Measurements from ENCODE around the gene AKAP8. TPM values are rescaled to one million over a fixed set of nuclear protein-coding genes. Genes with fewer than 3 reads are reported as not detected.

Gene AKAP8
- total and polyA plus RNA-seq, 2 experiments from 2014 or later, result 13.4 to 14.6 TPM

DNA sequence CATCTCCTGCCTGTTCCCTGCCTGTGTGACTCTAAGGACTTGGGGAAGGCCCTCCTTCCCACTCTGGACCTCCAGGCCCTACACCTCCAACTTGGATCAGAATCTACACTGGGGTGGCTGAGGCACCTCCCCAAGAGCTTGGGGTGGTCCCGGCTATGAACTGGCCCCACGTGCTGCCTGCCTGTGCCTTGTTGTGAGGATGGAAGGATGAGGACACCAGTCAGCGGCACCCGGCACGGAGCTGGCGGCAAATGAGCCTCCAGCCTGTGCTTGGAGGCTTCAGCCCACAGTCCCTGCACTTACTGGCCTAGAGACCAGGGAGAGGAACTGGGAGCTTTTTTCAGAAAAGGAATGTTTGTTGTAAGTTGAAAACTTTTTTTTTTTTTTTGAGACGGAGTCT lies 8.5 kb downstream of the AKAP8 start:
- no peaks in the 10 kb centered on the region for H3F3A ChIP-seq (ENCODE audit: insufficient read depth)
- H3K9ac ChIP-seq, result no peak overlapping the region
- no peak overlapping the region for H3K27ac ChIP-seq
- no peaks in the 10 kb centered on the region; the same call in 1 of the 2 replicates for H4K20me1 ChIP-seq (ENCODE audit: insufficient read depth)
- no peak for DNase-seq
- peaks cover 23% of the 10 kb centered on the region for H3K36me3 ChIP-seq (ENCODE audit: low read depth)
- no peaks in the 10 kb centered on the region for H3K9me3 ChIP-seq (ENCODE audit: low read depth)
- no peak overlapping the region for H2AFZ ChIP-seq
- in situ Hi-C loops (cut with MboI), result no loop called here
- H3K27me3 ChIP-seq (replicated peaks; ENCODE audit: insufficient read depth), result no peaks in the 10 kb centered on the region
- TF ChIP-seq EZH2 (IDR thresholded peaks at IDR 0.05; ENCODE audit: insufficient read depth, poor library complexity, severe bottlenecking) (no peak), EZH2phosphoT487 (IDR thresholded peaks at IDR 0.05; ENCODE audit: insufficient read depth, low read depth) (no peak)
- H3K4me2 ChIP-seq (ENCODE audit: unreplicated experiment), result no peak overlapping the region
- WGBS, 2 experiments (ENCODE audit: low coverage in 1 of 2, low lambda C conversion rate in 2 of 2, missing lambda C conversion rate in 2 of 2), result 92 to 93% methylated on average over 7 of the region's 7 CpGs
- no peak overlapping the region for H3K4me3 ChIP-seq
- no peaks in the 10 kb centered on the region for H3K4me1 ChIP-seq (ENCODE audit: insufficient read depth)
- H3K9me2 ChIP-seq (ENCODE audit: insufficient read depth), result no peaks in the 10 kb centered on the region
- peaks cover 64% of the 10 kb centered on the region for H3K79me2 ChIP-seq (ENCODE audit: insufficient read depth)

GRCh38 chr19:15369594-15369891 lies 10.0 kb downstream of the AKAP8 start:
- no peak overlapping the region for H2AFZ ChIP-seq
- in situ Hi-C loops (cut with MboI), result no loop called here
- H3K79me2 ChIP-seq (ENCODE audit: insufficient read depth), result peaks cover 60% of the 10 kb centered on the region
- H3F3A ChIP-seq (ENCODE audit: insufficient read depth), result no peaks in the 10 kb centered on the region
- H3K36me3 ChIP-seq (ENCODE audit: low read depth), result peaks cover 23% of the 10 kb centered on the region
- H4K20me1 ChIP-seq (ENCODE audit: insufficient read depth), result no peaks in the 10 kb centered on the region; the same call in 1 of the 2 replicates
- no peak overlapping the region for H3K4me3 ChIP-seq
- WGBS, 2 experiments (ENCODE audit: low coverage in 1 of 2, low lambda C conversion rate in 2 of 2, missing lambda C conversion rate in 2 of 2), result 89% methylated on average over 9 of the region's 9 CpGs
- no peaks in the 10 kb centered on the region for H3K4me1 ChIP-seq (ENCODE audit: insufficient read depth)
- no peak overlapping the region for H3K9ac ChIP-seq
- H3K9me2 ChIP-seq (ENCODE audit: insufficient read depth), result no peaks in the 10 kb centered on the region
- TF ChIP-seq EZH2phosphoT487 (IDR thresholded peaks at IDR 0.05; ENCODE audit: insufficient read depth, low read depth), result no peak
- no peak for TF ChIP-seq EZH2 (IDR thresholded peaks at IDR 0.05; ENCODE audit: insufficient read depth, poor library complexity, severe bottlenecking)
- no peaks in the 10 kb centered on the region for H3K9me3 ChIP-seq (ENCODE audit: low read depth)
- DNase-seq, result no peak
- no peak overlapping the region for H3K4me2 ChIP-seq (ENCODE audit: unreplicated experiment)
- no peak overlapping the region for H3K27ac ChIP-seq
- H3K27me3 ChIP-seq (replicated peaks; ENCODE audit: insufficient read depth), result no peaks in the 10 kb centered on the region

DNA sequence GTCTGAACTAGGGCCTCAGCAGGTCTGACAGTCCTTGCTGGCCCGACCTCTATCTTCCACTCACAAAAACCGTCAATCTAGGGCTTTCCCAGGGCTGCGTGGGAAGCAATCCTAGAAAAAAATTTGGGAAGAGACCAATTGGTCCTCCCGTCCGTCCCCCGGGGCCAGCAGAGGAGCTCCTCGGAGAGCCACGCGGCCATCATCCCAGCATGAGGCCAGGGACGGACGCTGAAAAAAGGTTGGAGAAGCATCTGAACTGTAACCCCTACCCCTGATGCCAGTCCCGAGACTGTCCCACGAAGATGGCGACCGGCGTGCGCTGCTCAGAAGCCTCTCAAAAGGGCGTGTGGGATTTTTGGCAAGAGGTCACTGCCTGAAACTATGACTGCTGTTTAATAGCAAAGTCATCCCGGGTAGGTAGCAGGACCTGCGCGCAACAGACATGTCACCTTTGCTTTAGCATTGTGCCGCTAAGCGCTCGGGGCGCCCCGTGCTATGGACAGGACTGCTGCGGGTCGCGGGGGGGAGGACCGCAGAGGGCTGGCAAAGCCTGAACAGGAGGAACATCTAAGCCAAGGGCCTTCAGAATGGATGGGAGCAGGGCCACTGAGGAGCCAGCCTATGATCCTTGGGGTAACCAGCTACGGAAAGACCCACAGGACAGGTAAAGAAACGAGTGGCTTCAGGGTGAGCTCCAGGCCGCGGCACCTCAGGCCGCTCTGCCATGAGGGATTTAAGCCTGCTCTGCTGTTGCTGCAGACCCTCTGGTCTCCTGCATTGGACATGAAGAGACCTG lies 10.6 kb downstream of the AKAP8 start:
- Histone ChIP-seq H3K27me3 (replicated peaks; ENCODE audit: insufficient read depth) (no peaks in the 10 kb centered on the region), H3K79me2 (ENCODE audit: insufficient read depth) (peaks cover 57% of the 10 kb centered on the region), H3K4me3 (no peak overlapping the region), H3K36me3 (ENCODE audit: low read depth) (peaks cover 23% of the 10 kb centered on the region), H3K9ac (no peak overlapping the region), H3K4me2 (ENCODE audit: unreplicated experiment) (no peak overlapping the region), H3K4me1 (ENCODE audit: insufficient read depth) (no peaks in the 10 kb centered on the region), H3F3A (ENCODE audit: insufficient read depth) (no peaks in the 10 kb centered on the region), H3K9me2 (ENCODE audit: insufficient read depth) (no peaks in the 10 kb centered on the region), H3K27ac (no peak overlapping the region), H2AFZ (no peak overlapping the region), H4K20me1 (ENCODE audit: insufficient read depth) (no peaks in the 10 kb centered on the region; the same call in 1 of the 2 replicates), H3K9me3 (ENCODE audit: low read depth) (no peaks in the 10 kb centered on the region)
- DNase-seq, result no peak
- TF ChIP-seq EZH2 (IDR thresholded peaks at IDR 0.05; ENCODE audit: insufficient read depth, poor library complexity, severe bottlenecking) (no peak), EZH2phosphoT487 (IDR thresholded peaks at IDR 0.05; ENCODE audit: insufficient read depth, low read depth) (no peak)
- in situ Hi-C loops (cut with MboI), result no loop called here
- 95 to 96% methylated on average over 33 to 35 of the region's 35 CpGs for WGBS, 2 experiments (ENCODE audit: low coverage in 1 of 2, low lambda C conversion rate in 2 of 2, missing lambda C conversion rate in 2 of 2)

DNA sequence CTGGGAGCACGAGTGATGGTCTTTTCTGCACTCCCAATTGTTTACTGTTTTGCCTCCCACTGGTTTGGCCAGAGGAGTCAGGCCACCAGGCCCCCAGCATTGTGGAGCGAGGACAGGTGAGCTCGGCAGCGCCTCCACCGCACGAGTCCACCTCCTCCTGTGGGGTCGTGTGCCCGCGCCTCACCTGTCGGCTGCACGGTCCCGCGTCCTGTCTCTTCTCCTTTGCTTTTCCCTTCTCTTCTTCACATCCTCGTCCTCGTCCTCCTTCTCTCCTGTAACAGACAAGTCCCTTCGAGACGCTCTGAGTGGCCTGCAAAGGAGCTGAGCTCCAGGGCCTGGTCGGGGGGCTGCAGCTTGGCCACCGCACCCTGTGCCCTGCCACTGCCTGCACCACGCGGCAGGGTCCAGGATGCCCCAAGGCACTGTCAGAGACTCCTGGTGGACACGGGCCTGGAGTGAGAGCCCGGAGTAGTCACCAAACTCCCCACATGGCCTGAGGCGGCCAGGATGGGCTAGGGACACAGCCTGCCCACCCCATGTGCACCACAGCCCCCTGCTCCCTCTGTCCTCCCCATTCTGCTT lies 11.4 kb downstream of the AKAP8 start:
- H3K9me3 ChIP-seq (ENCODE audit: low read depth), result no peaks in the 10 kb centered on the region
- DNase-seq, result no peak
- no peak overlapping the region for H3K4me3 ChIP-seq
- H3K9me2 ChIP-seq (ENCODE audit: insufficient read depth), result no peaks in the 10 kb centered on the region
- 96 to 98% methylated on average over 23 to 24 of the region's 24 CpGs for WGBS, 2 experiments (ENCODE audit: low coverage in 1 of 2, low lambda C conversion rate in 2 of 2, missing lambda C conversion rate in 2 of 2)
- H4K20me1 ChIP-seq (ENCODE audit: insufficient read depth), result no peaks in the 10 kb centered on the region; the same call in 1 of the 2 replicates
- H3K79me2 ChIP-seq (ENCODE audit: insufficient read depth), result peaks cover 49% of the 10 kb centered on the region
- in situ Hi-C loops (cut with MboI), result no loop called here
- no peak overlapping the region for H3K4me2 ChIP-seq (ENCODE audit: unreplicated experiment)
- no peaks in the 10 kb centered on the region for H3K4me1 ChIP-seq (ENCODE audit: insufficient read depth)
- H3K27ac ChIP-seq, result no peak overlapping the region
- H2AFZ ChIP-seq, result no peak overlapping the region
- H3K9ac ChIP-seq, result no peak overlapping the region
- H3F3A ChIP-seq (ENCODE audit: insufficient read depth), result no peaks in the 10 kb centered on the region
- H3K27me3 ChIP-seq (replicated peaks; ENCODE audit: insufficient read depth), result no peaks in the 10 kb centered on the region
- peaks cover 23% of the 10 kb centered on the region for H3K36me3 ChIP-seq (ENCODE audit: low read depth)
- TF ChIP-seq EZH2phosphoT487 (IDR thresholded peaks at IDR 0.05; ENCODE audit: insufficient read depth, low read depth), result no peak
- TF ChIP-seq EZH2 (IDR thresholded peaks at IDR 0.05; ENCODE audit: insufficient read depth, poor library complexity, severe bottlenecking), result no peak
